UCSD-AML1 (cell line): ENCODE measurements around the gene GOLGA8R.
"Not testable (repeated sequence)": the region's sequence is repeated elsewhere in the genome, so short reads cannot be mapped to it uniquely, and the experiment has no call there.

Experiments used
- DNase-seq: peaks from one replicate; lab custom pipeline; 2025; ENCODE audit not compliant: unreplicated experiment; lab: John Stamatoyannopoulos, UW

Gene GOLGA8R

GRCh38 chr15:30414160-30414559, at the start of gene GOLGA8R:
GOLGA8R (minus strand) TSS chr15:30414260; CDS start chr15:30414162, 98 bp downstream.
- DNase-seq = not testable (repeated sequence)

DNA sequence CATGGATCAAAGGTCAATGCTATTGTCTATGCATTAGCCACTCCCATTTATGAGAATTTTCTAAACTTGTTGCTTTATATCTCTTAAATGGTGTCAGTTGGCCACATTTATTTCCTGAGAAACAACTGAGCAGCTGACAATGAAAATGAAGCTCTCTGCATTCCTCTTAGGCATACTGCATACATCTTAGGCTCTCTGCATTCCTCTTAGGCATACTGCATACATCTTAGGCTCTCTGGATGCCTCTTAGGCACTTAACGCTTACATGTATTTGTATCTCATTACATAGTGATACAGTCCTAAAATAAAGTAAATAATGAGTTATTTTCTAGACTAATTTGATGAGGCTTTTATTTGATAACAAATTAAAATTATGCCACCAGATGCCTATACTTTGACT, 49.8 kb upstream of the GOLGA8R start:
- not testable (repeated sequence) for DNase-seq

- DNase-seq = not testable (repeated sequence)
Measured at GRCh38 chr15:30462176-30462575, 48.1 kb upstream of the GOLGA8R start.

- not testable (repeated sequence) for DNase-seq
Measured at GRCh38 chr15:30452702-30453101, 38.6 kb upstream of the GOLGA8R start.

DNA sequence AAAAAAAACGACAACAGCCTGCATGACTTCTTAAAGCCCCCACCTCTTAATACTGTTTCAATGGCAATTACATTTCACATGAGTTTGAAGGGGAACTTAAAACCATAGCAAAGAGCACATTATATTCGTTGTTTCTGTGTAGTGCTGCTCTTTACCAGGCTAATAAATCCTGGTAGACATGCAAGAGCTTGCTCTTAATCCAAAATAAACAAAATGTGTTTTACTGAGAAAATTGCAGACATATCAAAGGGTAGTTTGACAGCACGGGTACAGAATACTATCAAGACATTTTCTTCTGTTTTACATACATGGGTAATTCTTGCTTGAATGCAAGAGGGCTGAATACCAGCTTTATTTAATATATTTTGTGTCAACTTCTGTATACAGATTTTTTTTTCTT, 24.3 kb upstream of the GOLGA8R start:
- not testable (repeated sequence) for DNase-seq

DNA sequence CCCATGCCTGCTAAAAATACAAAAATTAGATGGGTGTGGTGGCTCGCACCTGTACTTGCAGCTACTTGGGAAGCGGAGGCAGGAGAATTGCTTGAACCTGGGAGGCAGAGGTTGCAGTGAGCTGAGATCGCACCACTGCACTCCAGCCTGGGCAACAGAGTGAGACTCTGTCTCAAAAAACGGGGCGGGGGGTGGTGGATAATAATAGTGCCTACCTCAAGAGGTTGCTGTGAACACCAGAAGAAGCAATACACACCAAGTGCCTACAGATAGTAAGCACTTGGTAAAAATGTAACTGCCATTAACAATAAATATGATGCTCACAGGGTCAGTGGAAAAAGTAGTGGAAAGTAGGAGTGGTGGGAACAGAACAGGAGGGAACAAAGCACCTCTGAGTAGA, 21.8 kb upstream of the GOLGA8R start:
- DNase-seq = not testable (repeated sequence)

DNA sequence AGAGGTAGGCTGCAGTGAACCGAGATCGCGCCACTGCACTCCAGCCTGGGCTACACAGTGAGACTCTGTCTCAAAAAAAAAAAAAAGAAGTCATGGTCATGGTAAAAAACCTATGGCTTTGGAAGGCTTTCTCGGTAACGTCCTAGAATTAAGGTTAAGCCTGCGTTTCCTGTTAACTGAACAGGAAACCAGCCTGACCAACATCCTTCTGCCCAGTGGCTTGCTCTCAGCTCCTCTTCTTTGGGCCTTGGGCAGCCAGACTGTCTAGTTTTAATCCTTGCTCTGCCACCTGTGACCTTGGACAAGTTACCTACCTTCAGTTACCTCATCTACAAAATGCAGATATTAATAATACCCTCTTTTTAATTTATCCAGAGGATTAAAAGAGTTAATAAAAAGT, 6.7 kb upstream of the GOLGA8R start:
- DNase-seq = not testable (repeated sequence)

- DNase-seq = not testable (repeated sequence)
Measured at GRCh38 chr15:30407636-30408035, 6.4 kb downstream of the GOLGA8R start.

DNA sequence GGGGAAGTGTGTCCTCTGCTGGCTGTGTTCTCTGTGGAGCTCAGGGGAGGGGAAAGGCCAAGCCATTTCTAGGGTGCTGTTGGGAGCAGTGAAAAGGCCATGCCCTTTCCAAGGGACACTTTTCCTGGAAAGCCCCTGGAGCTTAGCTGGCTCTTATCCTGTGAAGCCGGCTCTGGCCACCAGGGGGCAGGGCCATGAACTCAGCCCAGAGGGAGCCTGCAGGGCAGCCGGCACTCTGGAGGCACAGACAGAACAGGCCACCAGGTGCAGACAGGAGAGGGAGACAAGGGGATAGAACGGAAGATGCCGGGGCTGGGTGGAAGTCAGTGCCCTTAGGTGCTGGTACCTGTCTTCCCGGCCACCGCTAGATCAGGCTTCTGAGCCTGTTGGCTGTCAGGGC, 15.1 kb downstream of the GOLGA8R start:
- not testable (repeated sequence) for DNase-seq

GRCh38 chr15:30393664-30393991, 20.4 kb downstream of the GOLGA8R start:
- not testable (repeated sequence) for DNase-seq

- not testable (repeated sequence) for DNase-seq
Measured at GRCh38 chr15:30392766-30393663, 21.0 kb downstream of the GOLGA8R start, which contains the start of gene CHRFAM7A. CHRFAM7A (minus strand) TSS chr15:30393540; CDS start chr15:30383351, 10,189 bp downstream.

- not testable (repeated sequence) for DNase-seq
Measured at GRCh38 chr15:30386318-30386887, 27.7 kb downstream of the GOLGA8R start.

DNA sequence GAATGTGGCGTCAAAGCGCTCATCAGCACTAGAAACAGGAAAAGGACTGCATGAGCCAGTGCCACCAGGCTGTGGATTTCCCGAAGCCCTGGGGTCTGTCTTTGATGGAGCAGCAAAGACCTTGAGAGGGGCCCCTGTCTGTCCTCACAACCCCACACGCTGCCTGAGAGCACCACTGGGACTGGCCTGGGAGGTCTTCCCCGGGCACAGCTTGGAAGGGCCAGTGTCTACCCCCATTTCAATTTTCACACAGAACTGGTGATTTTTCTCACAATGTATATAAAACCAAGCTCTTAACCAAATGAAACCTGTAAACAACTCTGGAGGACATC, 37.0 kb downstream of the GOLGA8R start:
- not testable (repeated sequence) for DNase-seq

DNA sequence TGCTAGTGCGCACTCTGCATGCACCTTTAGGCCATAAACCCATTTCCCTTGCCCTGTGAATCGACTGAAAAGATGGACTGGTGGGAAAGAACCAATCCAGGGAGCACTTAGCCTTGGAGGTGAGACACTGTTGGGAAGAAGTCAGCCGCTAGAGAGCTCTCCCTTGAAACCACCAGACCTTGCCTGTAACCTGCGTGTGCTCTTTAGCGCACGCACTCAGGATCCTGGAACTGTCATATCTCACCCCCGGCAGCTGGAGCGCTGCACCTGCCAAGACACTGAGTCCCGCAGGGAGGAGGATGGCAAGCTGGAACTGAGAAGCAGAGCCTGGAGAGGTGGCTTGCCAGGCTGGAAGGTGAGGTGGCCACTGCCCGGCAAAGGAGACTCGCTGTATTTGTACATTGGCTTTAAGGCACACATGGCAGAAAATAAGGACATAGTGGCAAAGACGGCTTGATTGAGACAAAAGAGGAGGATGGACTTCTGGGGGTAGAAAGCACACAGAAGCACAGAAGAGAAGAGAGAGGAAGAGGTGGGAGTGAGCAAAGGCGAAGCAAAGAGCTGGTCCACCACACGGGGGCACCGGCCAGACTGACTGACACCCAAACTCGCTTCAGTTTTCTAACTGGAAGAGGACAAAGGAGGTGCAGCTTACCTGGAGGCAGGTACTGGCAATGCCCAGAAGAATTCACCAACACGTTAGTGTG, 37.5 kb downstream of the GOLGA8R start:
- DNase-seq = not testable (repeated sequence)

GRCh38 chr15:30375872-30376271, 38.2 kb downstream of the GOLGA8R start:
- DNase-seq = not testable (repeated sequence)

DNA sequence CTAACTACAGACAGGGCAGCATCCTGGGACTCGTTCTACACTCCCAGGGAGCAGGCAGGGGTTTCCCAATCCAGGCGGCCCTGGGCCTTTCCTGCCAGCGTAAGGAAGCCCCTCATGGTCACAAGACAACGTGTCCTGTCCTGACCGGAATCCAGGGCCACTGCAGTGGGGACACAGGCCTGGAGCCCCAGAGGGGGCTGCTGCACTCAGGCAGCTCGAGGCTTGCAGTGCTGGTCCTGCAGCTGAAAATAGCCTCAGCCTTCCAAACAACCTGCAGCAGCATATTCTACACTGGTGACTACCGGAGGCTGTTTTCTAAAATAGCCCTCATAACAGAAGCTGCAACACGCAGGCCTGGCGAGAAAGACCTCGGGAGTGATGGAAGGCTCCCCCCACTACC, 39.2 kb downstream of the GOLGA8R start:
- DNase-seq = not testable (repeated sequence)

DNA sequence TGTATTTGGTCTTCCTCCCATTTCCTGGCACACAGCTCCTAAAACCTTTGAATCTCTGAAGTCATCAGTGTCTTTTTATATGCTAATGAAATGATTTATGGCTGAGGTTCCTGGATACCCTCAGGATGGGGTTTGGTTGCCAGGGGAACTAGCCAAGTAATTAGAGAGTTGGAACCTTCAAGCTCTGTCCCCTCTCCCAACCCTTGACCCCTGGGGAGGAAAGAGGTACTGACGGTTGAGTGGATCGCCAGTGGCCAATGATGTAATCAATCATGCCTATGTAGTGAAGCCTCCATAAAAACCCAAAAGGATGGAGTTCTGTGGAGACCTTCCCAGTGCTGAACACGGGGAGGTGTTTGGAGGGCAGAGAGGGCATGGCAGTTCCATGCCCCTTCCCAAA, 45.8 kb downstream of the GOLGA8R start:
- not testable (repeated sequence) for DNase-seq

DNA sequence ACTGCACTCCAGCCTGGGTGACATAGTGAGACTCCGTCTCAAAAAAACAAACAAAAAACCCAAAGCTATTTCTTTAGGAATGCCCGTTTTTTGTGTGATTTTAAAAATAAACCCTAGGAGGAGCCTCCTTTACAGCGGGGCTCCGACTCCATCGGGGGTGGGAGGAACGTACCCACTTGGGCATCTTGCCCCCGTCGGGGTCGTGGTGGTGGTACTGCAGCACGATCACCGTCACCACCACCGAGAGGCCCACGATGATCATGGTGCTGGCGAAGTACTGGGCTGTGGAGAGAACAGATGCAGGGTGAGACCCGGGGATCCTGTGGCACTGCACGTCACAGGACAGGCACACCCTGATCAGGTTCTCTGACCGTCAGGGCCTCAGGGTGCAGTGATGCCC, 46.8 kb downstream of the GOLGA8R start:
- DNase-seq = not testable (repeated sequence)

GRCh38 chr15:30361404-30361803, 52.7 kb downstream of the GOLGA8R start:
- DNase-seq = not testable (repeated sequence)

GRCh38 chr15:30360990-30361389, 53.1 kb downstream of the GOLGA8R start:
- DNase-seq = not testable (repeated sequence)

DNA sequence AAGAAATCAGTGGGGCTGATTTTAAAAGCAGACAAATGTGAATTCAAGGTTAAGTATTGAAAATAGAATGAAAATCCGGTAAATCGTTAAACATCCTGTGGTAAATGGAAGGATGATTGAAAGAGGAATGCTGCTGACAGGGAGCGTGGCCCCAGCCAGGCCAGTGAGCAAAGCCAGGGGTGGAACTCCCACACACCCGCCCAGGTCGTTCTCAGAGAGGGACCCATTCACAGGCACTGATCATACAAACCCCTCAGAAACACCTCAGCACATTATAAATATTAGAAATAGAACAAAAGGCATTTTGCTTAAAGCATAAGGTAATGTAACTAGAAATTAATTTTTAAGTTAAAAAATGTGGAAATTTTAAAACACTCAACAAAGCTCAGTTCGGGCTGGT, 59.0 kb downstream of the GOLGA8R start:
- DNase-seq = not testable (repeated sequence)
